Measurements from ENCODE around the gene METTL25B. TPM values are rescaled to one million over a fixed set of nuclear protein-coding genes. Genes with fewer than 3 reads are reported as not detected.

The METTL25B gene
- total and polyA plus RNA-seq, 2 of the 4 experiments (the other 2 are of a cell fraction), result 2.3 to 10.1 TPM

DNA sequence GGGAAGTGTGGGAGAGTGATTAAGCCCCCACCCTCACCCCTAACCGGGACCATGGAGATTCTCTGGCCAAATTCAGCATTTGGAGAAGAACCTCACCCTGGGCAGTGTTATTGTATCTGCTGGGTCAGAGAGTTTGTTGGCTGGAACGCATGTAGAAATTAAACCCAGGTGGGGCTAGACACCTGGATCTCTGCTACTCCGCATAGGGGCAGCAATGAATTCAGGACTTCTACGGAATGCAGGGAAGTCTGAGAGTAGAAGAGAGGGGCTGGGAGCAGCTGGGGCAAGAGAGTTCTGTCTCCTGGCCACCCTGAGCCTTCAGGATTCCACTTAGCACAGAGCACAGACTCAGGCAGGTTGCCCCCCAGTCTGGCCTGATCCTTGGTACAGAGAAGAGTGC, 19.2 kb upstream of the METTL25B start:
- Histone ChIP-seq H3K18ac (ENCODE audit: low read depth, low read length) (no peak overlapping the region), H2BK15ac (ENCODE audit: low read depth, low read length) (no peak overlapping the region), H4K8ac (ENCODE audit: low read depth in 2 of 2, low read length in 2 of 2) (no peak overlapping the region), H3K36me3 (ENCODE audit: control insufficient read depth, insufficient read depth, low read length) (no peaks in the 10 kb centered on the region), H3K9ac (ENCODE audit: low read depth, low read length) (no peak overlapping the region), H4K91ac (ENCODE audit: insufficient read depth, low read depth, low read length) (no peak overlapping the region), H2AFZ (replicated peaks; ENCODE audit: low read length, poor library complexity) (no peak overlapping the region), H3K4ac (ENCODE audit: low read depth, low read length) (no peak overlapping the region), H3K27ac (ENCODE audit: insufficient read depth, low read length) (no peak overlapping the region), H3K79me1 (ENCODE audit: low read depth in 1 of 2, low read length in 2 of 2) (no peaks in the 10 kb centered on the region), H2AK5ac (ENCODE audit: low read depth, low read length) (no peak overlapping the region), H3K4me3 (ENCODE audit: insufficient read depth, low read depth, low read length) (no peak overlapping the region), H3K4me2 (ENCODE audit: low read depth, low read length) (no peak overlapping the region), H3K56ac (ENCODE audit: extremely low read depth, insufficient read depth, low read length) (no peak overlapping the region), H2BK20ac (ENCODE audit: low read depth, low read length) (no peak overlapping the region), H3K9me1 (ENCODE audit: insufficient read depth, low read length) (peaks cover 3% of the 10 kb centered on the region; the same call in 1 of the 2 replicates), H4K20me1 (ENCODE audit: insufficient read depth, low read length) (no peaks in the 10 kb centered on the region), H3K9me3 (ENCODE audit: control insufficient read depth, insufficient read depth, low read length) (no peaks in the 10 kb centered on the region), H3K14ac (replicated peaks; ENCODE audit: low read depth, low read length) (no peak overlapping the region), H4K5ac (ENCODE audit: low read depth, low read length) (no peak overlapping the region), H3K27me3 (ENCODE audit: control insufficient read depth, insufficient read depth, low read length) (peaks cover 5% of the 10 kb centered on the region), H2BK120ac (ENCODE audit: low read depth, low read length) (no peak overlapping the region), H2BK5ac (ENCODE audit: low read depth, low read length, poor library complexity, severe bottlenecking) (no peak overlapping the region), H3K4me1 (ENCODE audit: control insufficient read depth, insufficient read depth, low read length) (peaks cover 52% of the 10 kb centered on the region), H2AK9ac (replicated peaks; ENCODE audit: low read depth, low read length, poor library complexity) (no peak overlapping the region), H3K23ac (ENCODE audit: low read depth, low read length) (no peak overlapping the region)
- POLR2A ChIA-PET (ENCODE audit: unreplicated experiment), result no interaction called here
- WGBS, 2 experiments (ENCODE audit: extremely low coverage in 2 of 2, insufficient read length in 1 of 2), result no CpG with 5 or more reads among the region's 4 CpGs
- no peak for ATAC-seq (ENCODE audit: low read depth)
- dilution Hi-C loops (cut with HindIII; ENCODE audit: low sequenced_read_pairs, unreplicated experiment), result no loop called here
- no peak for DNase-seq
- in situ Hi-C loops (cut with MboI; ENCODE audit: low sequenced_read_pairs), result no loop called here
- BruUV-seq (replicated peaks), result no TSS peak
- intact Hi-C loops (cut with micrococcal nuclease), result loop anchor here (2.0 kb wide), 1 partner anchor 16 kb away; no protein-coding TSS in a partner anchor
- CTCF ChIA-PET, result interaction anchor here (6.9 kb wide), 1 partner anchor 19 kb away, joined by 54 read pairs; no protein-coding TSS in a partner anchor
- TF ChIP-seq MAFK (IDR thresholded peaks at IDR 0.05; ENCODE audit: low read depth, low read length) (no peak), RAD21 (IDR thresholded peaks at IDR 0.05; ENCODE audit: low read length) (no peak), MXI1 (IDR thresholded peaks at IDR 0.05; ENCODE audit: borderline replicate concordance, low read depth, low read length) (no peak)

Data from IMR-90 (cell line).